Measurements from ENCODE around the gene PMPCA.

The PMPCA gene

GRCh38 chr9:136436055-136436634 is 25.7 kb downstream of the PMPCA start:
- no peak for DNase-seq (ENCODE audit: low read depth)

DNA sequence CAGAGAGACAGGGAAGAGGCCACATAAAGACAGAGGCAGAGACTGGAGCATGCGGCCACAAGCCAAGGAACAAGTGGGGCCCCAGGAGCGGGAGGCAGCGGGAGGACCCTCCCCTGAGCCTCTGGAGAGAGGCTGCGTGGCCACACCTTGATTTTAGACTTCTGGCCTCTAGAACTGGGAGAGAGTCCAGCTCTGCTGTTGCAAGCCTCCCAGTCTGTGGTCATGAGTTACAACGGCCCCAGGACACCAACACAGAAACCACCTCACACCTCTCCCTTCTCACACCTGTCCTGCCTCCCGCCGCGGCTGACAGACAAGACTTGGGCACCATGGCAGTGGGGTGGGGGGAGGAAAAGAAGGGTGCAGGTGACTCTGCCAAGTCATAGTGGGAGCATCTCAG is 27.0 kb downstream of the PMPCA start:
- peak; percentile 20 for DNase-seq (ENCODE audit: low read depth)

- no peak for DNase-seq (ENCODE audit: low read depth)
Measured at GRCh38 chr9:136437839-136438547, 27.5 kb downstream of the PMPCA start.

DNA sequence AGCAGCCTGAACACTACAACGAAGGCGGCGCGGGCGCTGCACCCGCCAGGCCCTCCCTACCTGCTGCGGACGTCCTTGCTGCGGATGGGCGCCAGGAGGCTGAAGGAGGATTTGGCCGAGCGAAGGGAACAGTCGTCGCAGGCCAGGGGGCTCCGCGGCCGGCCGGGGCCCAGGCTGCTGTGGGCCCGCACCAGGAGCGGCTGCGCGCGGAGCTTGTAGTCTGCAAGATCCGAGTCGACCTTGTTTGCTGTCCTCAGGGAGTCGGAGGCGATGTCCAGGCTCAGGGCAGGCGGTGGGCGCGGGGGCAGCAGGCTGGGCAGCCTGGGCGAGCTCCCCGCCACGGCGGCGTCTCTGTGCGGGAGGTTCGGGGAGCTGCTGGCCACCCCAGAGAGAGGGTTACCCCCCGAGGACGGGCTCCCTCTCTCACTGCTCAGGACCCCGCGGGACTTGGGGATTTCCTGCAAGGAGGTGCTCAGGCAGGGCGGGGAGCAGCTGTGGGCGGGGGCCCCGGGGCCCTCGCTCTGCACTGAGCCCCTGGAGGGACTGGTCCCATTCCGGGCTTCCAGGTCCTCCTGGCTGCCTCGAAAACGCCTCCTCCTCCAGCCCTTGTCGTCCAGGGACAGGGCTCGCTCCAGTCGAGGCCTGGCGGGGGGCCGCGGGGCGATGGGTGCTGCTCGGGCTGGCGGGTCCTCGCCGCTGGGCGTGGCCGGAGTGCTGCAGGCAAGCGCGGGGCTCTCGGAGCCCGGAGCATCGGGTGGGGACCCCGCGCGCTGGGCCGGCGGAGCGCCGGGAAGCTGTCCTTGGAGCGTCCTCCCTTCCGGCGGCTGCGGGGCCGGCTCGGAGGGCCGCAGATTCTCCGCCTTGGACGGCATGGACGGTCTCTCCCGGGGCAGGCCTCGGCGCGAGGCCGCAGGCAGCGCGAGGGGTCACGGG is 28.4 kb downstream of the PMPCA start:
- no peak for DNase-seq (ENCODE audit: low read depth)

GRCh38 chr9:136439481-136440408 is 29.3 kb downstream of the PMPCA start, which contains the start of gene INPP5E:
TSS of gene INPP5E (minus strand) at chr9:136439845. CDS start at chr9:136439419, 426 bp downstream.
- DNase-seq (ENCODE audit: low read depth): no peak

- no peak for DNase-seq (ENCODE audit: low read depth)
Measured at GRCh38 chr9:136441191-136441680, 30.8 kb downstream of the PMPCA start.

GRCh38 chr9:136441681-136442245 is 31.3 kb downstream of the PMPCA start:
- DNase-seq (ENCODE audit: low read depth): no peak

- DNase-seq (ENCODE audit: low read depth): no peak
Measured at GRCh38 chr9:136442265-136442664, 31.8 kb downstream of the PMPCA start.

- no peak for DNase-seq (ENCODE audit: low read depth)
Measured at GRCh38 chr9:136443087-136443486, 32.6 kb downstream of the PMPCA start.

- DNase-seq (ENCODE audit: low read depth): no peak
Measured at GRCh38 chr9:136443687-136444086, 33.2 kb downstream of the PMPCA start.

DNA sequence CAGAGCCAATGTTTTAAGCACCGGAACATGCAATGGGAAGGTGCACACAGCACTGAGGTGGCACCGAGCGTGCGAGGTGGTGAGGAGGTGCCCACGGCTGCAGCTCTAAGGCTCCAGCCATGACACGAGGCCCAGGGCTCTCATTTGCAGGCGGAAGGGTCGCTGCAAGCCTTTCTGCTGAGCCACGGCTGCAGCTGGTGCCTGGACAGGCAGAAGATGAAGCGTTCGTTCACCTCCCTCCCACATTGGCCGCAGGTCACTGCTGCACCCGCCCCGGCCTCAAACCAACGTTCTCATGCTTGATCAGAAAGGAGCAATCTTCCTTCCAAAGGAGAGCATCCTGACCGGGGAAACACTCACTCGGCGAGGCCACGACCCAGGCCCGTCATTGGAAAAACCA is 33.6 kb downstream of the PMPCA start:
- no peak for DNase-seq (ENCODE audit: low read depth)

- DNase-seq (ENCODE audit: low read depth): no peak
Measured at GRCh38 chr9:136445799-136446198, 35.3 kb downstream of the PMPCA start.

DNA sequence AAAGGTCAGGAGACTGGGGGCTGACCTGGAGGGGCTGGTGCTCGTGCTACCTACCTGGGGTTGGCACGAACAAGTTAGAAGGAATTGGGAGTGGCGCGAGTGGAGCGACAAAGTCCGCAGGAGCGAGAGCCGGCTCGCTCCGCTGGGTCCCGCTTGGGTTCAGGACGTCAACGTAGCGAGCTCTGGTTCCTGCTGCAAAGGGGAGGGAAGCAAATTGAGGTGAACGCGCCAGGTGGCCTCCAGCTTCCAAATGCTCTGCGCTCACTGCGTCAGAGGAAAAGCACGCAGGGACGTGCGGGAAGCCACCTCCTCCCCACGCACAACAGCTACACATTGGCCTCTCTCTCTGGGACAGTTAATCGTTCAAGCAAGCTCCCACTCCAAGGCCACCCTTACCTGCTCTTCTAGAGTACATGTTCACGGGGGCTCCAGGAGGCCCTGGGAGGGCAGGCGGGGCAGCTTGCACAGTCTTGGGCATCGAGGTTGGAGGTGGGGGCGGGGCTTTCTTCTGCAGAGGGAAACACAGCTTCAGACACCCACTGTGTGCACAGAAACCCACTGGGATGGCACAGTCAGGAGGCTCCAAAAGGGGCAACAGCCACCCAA is 36.8 kb downstream of the PMPCA start:
- DNase-seq (ENCODE audit: low read depth): no peak

GRCh38 chr9:136448655-136449054 is 38.2 kb downstream of the PMPCA start:
- DNase-seq (ENCODE audit: low read depth): no peak

- DNase-seq (ENCODE audit: low read depth): no peak
Measured at GRCh38 chr9:136451221-136451877, 40.9 kb downstream of the PMPCA start.

GRCh38 chr9:136453326-136453725 is 42.9 kb downstream of the PMPCA start:
- no peak for DNase-seq (ENCODE audit: low read depth)

- DNase-seq (ENCODE audit: low read depth): no peak
Measured at GRCh38 chr9:136454026-136454796, 43.8 kb downstream of the PMPCA start.

DNA sequence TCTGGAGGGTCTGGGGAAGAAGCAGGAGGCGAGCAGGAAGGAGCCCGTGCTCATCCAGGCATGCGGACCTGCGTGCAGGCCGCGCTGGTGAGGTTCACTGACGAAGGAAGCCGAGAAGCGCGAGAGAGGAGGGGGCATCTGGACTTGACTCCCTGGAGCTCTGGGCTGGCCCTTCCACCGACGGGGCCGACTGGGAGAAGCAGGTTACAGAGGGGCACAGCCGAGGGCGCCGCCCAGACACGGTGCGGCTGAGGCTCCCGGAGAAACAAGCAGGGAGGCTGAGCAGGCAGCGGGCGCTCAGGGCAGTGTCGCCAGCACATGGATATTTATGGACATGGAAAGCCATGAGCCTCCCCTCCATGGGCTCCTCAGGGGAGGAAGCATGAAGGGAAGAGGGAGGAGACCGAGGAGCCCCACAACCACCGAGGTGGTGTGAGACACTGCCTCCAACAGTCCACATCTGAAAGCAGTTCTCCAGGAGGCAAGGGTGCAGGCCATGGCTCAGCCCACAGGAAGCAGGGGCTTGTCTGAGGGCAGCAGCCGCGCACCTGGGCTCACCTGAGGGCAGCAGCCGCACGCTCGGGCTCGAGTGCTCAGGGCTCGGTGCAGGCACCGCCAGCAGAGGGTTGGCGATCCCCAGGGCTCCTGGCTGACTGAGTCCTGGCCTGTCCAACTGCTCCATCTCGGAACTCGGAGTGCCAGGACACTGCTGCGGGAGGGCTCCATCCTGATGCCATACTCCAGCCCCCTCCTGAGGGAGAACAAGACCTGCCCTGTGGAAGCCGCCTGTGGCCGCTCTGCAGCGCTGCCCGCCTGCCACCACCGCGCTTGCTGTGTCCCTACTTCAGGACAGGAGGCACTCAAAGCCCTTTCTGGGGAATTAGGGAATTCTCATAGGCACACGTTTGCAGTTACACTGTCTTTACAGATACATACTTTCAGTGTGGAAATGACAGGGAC is 44.9 kb downstream of the PMPCA start:
- no peak for DNase-seq (ENCODE audit: low read depth)

Measured in GM04503 (cell line).